ENCODE results near the gene FDXACB1. TPM values are rescaled to one million over a fixed set of nuclear protein-coding genes. Genes with fewer than 3 reads are reported as not detected.

Gene FDXACB1
- total and polyA plus RNA-seq, 9 donors: 1.3 to 2.9 (median 1.8) TPM

- Histone ChIP-seq H3K4me1 (ENCODE audit: insufficient read depth) (peaks cover 15% of the 10 kb centered on the region), H3K36me3 (no peaks in the 10 kb centered on the region), H3K27ac (peak overlapping the region; percentile 90 to 94), H3K27me3 (no peaks in the 10 kb centered on the region), H3K9me3 (no peaks in the 10 kb centered on the region), H3K4me3 (peak overlapping the region; percentile 58)
- DNase-seq: peak; percentile 45 to 74 (median 60)
- WGBS, 3 donors: 7 to 17% (median 10%) methylated on average over 4 of the region's 4 CpGs
- no peak for TF ChIP-seq POLR2A (IDR thresholded peaks at IDR 0.05)
- TF ChIP-seq, protein P1, sequence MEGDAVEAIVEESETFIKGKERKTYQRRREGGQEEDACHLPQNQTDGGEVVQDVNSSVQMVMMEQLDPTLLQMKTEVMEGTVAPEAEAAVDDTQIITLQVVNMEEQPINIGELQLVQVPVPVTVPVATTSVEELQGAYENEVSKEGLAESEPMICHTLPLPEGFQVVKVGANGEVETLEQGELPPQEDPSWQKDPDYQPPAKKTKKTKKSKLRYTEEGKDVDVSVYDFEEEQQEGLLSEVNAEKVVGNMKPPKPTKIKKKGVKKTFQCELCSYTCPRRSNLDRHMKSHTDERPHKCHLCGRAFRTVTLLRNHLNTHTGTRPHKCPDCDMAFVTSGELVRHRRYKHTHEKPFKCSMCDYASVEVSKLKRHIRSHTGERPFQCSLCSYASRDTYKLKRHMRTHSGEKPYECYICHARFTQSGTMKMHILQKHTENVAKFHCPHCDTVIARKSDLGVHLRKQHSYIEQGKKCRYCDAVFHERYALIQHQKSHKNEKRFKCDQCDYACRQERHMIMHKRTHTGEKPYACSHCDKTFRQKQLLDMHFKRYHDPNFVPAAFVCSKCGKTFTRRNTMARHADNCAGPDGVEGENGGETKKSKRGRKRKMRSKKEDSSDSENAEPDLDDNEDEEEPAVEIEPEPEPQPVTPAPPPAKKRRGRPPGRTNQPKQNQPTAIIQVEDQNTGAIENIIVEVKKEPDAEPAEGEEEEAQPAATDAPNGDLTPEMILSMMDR (IDR thresholded peaks at IDR 0.05): no peak
- TF ChIP-seq EP300 (IDR thresholded peaks at IDR 0.05): no peak
- intact Hi-C loops (cut with DNase I): loop anchor here in 2 of 4 donors (2.0 to 5.0 kb wide), 2 partner anchors 13 to 37 kb away; partner anchors contain the start of genes CFAP68 (in 2 of the 2) and FDXACB1 (in 2 of the 2)
These were observed 35.0 kb upstream of the FDXACB1 start for GRCh38 chr11:111913997-111914396.

GRCh38 chr11:111913031-111913861 lies 34.3 kb upstream of the FDXACB1 start:
- Histone ChIP-seq H3K27ac (peak overlapping the region; percentile 90 to 94), H3K27me3 (no peaks in the 10 kb centered on the region), H3K36me3 (no peaks in the 10 kb centered on the region), H3K4me1 (ENCODE audit: insufficient read depth) (peaks cover 11% of the 10 kb centered on the region), H3K4me3 (peak overlapping the region; percentile 58), H3K9me3 (no peaks in the 10 kb centered on the region)
- 34 to 51% (median 45%) methylated on average over 24 of the region's 24 CpGs for WGBS, 3 donors
- peak; percentile 48 to 66 (median 61) for DNase-seq
- intact Hi-C loops (cut with DNase I): loop anchor here in 2 of 4 donors (2.0 to 5.0 kb wide), 2 partner anchors 14 to 36 kb away; partner anchors contain the start of genes CFAP68 (in 2 of the 2) and FDXACB1 (in 2 of the 2)
- TF ChIP-seq, protein P1 (IDR thresholded peaks at IDR 0.05): no peak
- TF ChIP-seq EP300 (IDR thresholded peaks at IDR 0.05) (no peak), POLR2A (IDR thresholded peaks at IDR 0.05) (no peak)

GRCh38 chr11:111912535-111912934 lies 33.6 kb upstream of the FDXACB1 start, which contains the start of gene HSPB2:
Gene HSPB2, plus strand, starts transcription at chr11:111912734. Its CDS starts 96 bp downstream, at chr11:111912830.
- intact Hi-C loops (cut with DNase I): loop anchor here in 2 of 4 donors (2.0 to 5.0 kb wide), 2 partner anchors 14 to 35 kb away; partner anchors contain the start of genes CFAP68 (in 2 of the 2) and FDXACB1 (in 2 of the 2)
- TF ChIP-seq EP300 (IDR thresholded peaks at IDR 0.05) (no peak), POLR2A (IDR thresholded peaks at IDR 0.05) (no peak)
- TF ChIP-seq, protein P1 (IDR thresholded peaks at IDR 0.05): no peak
- peak; percentile 41 to 69 (median 67) for DNase-seq
- peak within 1 kb of the TSS; percentile 90 to 94 for H3K27ac ChIP-seq
- 3 to 5% (median 3%) methylated on average over 15 to 26 of the region's 26 CpGs for WGBS, 3 donors
- no peaks in the 10 kb centered on the region for H3K27me3 ChIP-seq
- no peaks in the 10 kb centered on the region for H3K36me3 ChIP-seq
- H3K4me1 ChIP-seq (ENCODE audit: insufficient read depth): peaks cover 11% of the 10 kb centered on the region
- H3K4me3 ChIP-seq: peak within 1 kb of the TSS; percentile 58
- no peaks in the 10 kb centered on the region for H3K9me3 ChIP-seq

DNA sequence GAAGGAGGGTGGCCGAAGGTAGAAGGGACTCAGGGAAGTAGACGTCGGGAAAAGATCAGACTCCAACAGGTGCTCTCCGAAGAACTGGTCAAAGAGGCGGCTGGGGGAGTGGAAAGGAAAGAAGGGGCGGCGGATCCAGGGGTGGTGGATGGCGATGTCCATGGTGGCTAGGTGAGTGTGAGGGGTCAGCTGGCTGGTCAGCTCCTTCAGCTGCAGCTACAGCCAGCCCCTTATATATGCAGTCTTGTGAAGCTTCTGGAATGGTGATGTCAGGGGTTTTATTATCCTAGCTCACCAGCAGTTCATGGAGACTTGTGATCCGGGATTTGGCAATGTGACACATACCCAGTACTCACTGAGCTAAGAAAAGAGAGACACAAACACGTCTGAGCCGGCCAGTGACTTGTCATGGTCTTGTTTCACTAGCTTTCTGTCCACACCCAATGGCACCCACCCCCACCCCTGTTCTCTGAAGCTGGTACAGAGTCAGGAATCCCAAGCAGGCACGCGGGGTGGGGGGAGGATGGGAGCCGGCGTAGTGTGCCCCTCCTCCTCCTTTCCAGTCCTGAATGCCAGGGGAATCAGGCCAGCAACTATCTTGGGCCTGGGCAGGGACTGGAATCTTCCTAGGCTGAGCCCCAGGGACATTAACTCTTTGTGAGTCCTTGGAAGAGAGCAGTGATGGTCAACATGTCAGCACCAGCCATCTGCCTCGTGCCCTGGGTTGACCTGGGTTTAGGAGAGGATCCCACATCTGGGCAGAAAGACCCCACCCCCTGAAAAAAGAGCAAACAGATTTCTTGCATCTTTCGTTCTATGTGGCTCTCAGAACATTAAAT lies 32.8 kb upstream of the FDXACB1 start, which contains the start of gene CRYAB:
TSS of gene CRYAB (minus strand) at position 208 of the 839 bp plus-strand sequence. CDS start at position 162, 46 bp downstream.
- WGBS, 3 donors: 32 to 40% (median 39%) methylated on average over 17 of the region's 17 CpGs
- TF ChIP-seq, protein P1 (IDR thresholded peaks at IDR 0.05): no peak
- TF ChIP-seq EP300 (IDR thresholded peaks at IDR 0.05) (peak; percentile 26), POLR2A (IDR thresholded peaks at IDR 0.05) (peak; percentile 59)
- no peaks in the 10 kb centered on the region for H3K27me3 ChIP-seq
- H3K36me3 ChIP-seq: no peaks in the 10 kb centered on the region
- intact Hi-C loops (cut with DNase I): loop anchor here in 2 of 4 donors (2.0 to 5.0 kb wide), 2 partner anchors 15 to 34 kb away; partner anchors contain the start of genes CFAP68 (in 2 of the 2) and FDXACB1 (in 2 of the 2)
- H3K4me3 ChIP-seq: peak within 1 kb of the TSS; percentile 58
- peak; percentile 82 to 87 (median 86) for DNase-seq
- H3K27ac ChIP-seq: peak within 1 kb of the TSS; percentile 90 to 94
- H3K9me3 ChIP-seq: no peaks in the 10 kb centered on the region
- peaks cover 11% of the 10 kb centered on the region for H3K4me1 ChIP-seq (ENCODE audit: insufficient read depth)
